GM20431 (cell line): Measurements from ENCODE around the gene CCDC121.

Experiments
- in situ Hi-C: fragments of 300-500 bp; cut with MseI, MboI; formaldehyde crosslinking; loops from one replicate; pipeline ENCODE4 v1.15.0; 2020; ENCODE audit warnings: low sequenced_read_pairs; ENCODE audit not compliant: unreplicated experiment

The CCDC121 gene

GRCh38 chr2:27628767-27629709, at the start of gene CCDC121, which contains the start of gene GPN1:
Gene CCDC121, minus strand, starts transcription at chr2:27629012. Its CDS starts 1,213 bp downstream, at chr2:27627799.
Gene GPN1, plus strand, starts transcription at chr2:27629050. Its CDS starts 9 bp downstream, at chr2:27629059.
- in situ Hi-C loops = no loop called here

GRCh38 chr2:27672723-27673486, 44.1 kb upstream of the CCDC121 start:
- in situ Hi-C loops = no loop called here

- in situ Hi-C loops = no loop called here
These were observed 42.4 kb upstream of the CCDC121 start for GRCh38 chr2:27671235-27671634.

- in situ Hi-C loops = no loop called here
These were observed 38.6 kb upstream of the CCDC121 start for GRCh38 chr2:27667446-27667845.

- in situ Hi-C loops = no loop called here
These were observed 36.0 kb upstream of the CCDC121 start for GRCh38 chr2:27664622-27665363.

GRCh38 chr2:27664154-27664574, 35.4 kb upstream of the CCDC121 start:
- in situ Hi-C loops = no loop called here

- in situ Hi-C loops = no loop called here
These were observed 34.7 kb upstream of the CCDC121 start, which contains the start of the genes SLC4A1AP and SUPT7L for GRCh38 chr2:27663285-27664153. Gene SLC4A1AP, plus strand, starts transcription at chr2:27663889. Its CDS starts 26 bp downstream, at chr2:27663915. Gene SUPT7L, minus strand, starts transcription at chr2:27663614. Its CDS starts 1,422 bp downstream, at chr2:27662192.

GRCh38 chr2:27661371-27661770, 32.6 kb upstream of the CCDC121 start:
- in situ Hi-C loops = no loop called here

GRCh38 chr2:27655155-27655951, 26.5 kb upstream of the CCDC121 start:
- in situ Hi-C loops = no loop called here

GRCh38 chr2:27653397-27653796, 24.6 kb upstream of the CCDC121 start:
- in situ Hi-C loops = no loop called here

- in situ Hi-C loops = no loop called here
These were observed 24.0 kb upstream of the CCDC121 start for GRCh38 chr2:27652790-27653189.

GRCh38 chr2:27652341-27652740, 23.5 kb upstream of the CCDC121 start:
- in situ Hi-C loops = no loop called here

GRCh38 chr2:27651056-27651455, 22.2 kb upstream of the CCDC121 start:
- in situ Hi-C loops = no loop called here

- in situ Hi-C loops = no loop called here
These were observed 18.9 kb upstream of the CCDC121 start for GRCh38 chr2:27647737-27648136.

- in situ Hi-C loops = no loop called here
These were observed 18.5 kb upstream of the CCDC121 start for GRCh38 chr2:27647289-27647688.

- in situ Hi-C loops = no loop called here
These were observed 16.4 kb upstream of the CCDC121 start for GRCh38 chr2:27645197-27645596.

GRCh38 chr2:27640722-27641245, 12.0 kb upstream of the CCDC121 start:
- in situ Hi-C loops = no loop called here

GRCh38 chr2:27638709-27639108, 9.9 kb upstream of the CCDC121 start:
- in situ Hi-C loops = no loop called here
